Stimulated activated CD4-positive, alpha-beta T cell treated with anti-CD3 and anti-CD28 coated beads, Interleukin-4, amount 100 ng/mL, for 4 hours (primary cell): Measurements from ENCODE around the gene EEFSEC.
A peak's percentile ranks its signal among the peaks of the same experiment; 100 is the strongest.

Experiments used
- DNase-seq, 2 experiments: peaks; one replicate each; pipeline ENCODE4 v3.0.0-alpha.2; 2020

Gene EEFSEC

GRCh38 chr3:128153156-128154041 is at the start of gene EEFSEC:
TSS of gene EEFSEC (plus strand) at chr3:128153481. CDS start at chr3:128153508, 27 bp downstream.
- DNase-seq: peak; percentile 82 to 86

- DNase-seq: no peak
These were observed 45.4 kb upstream of the EEFSEC start for GRCh38 chr3:128107834-128108233.

- no peak for DNase-seq
These were observed 42.1 kb upstream of the EEFSEC start for GRCh38 chr3:128111147-128111546.

GRCh38 chr3:128112357-128112968 is 40.8 kb upstream of the EEFSEC start:
- peak in 1 of 2 experiments; percentile 25 for DNase-seq

- DNase-seq: no peak
These were observed 39.2 kb upstream of the EEFSEC start for GRCh38 chr3:128113817-128114794.

GRCh38 chr3:128122013-128122412 is 31.3 kb upstream of the EEFSEC start:
- DNase-seq: no peak

- peak in 1 of 2 experiments; percentile 5 for DNase-seq
These were observed 30.1 kb upstream of the EEFSEC start for GRCh38 chr3:128123156-128123537.

GRCh38 chr3:128123538-128124368 is 29.5 kb upstream of the EEFSEC start, which contains the start of gene RUVBL1:
TSS of gene RUVBL1 (minus strand) at chr3:128123812. CDS start at chr3:128123724, 88 bp downstream.
- peak; percentile 92 to 96 for DNase-seq

- no peak for DNase-seq
These were observed 26.0 kb upstream of the EEFSEC start for GRCh38 chr3:128127236-128127635.

- no peak for DNase-seq
These were observed 25.0 kb upstream of the EEFSEC start for GRCh38 chr3:128128251-128128650.

GRCh38 chr3:128131897-128132646 is 21.2 kb upstream of the EEFSEC start:
- DNase-seq: no peak

GRCh38 chr3:128133273-128133883 is 19.9 kb upstream of the EEFSEC start:
- DNase-seq: peak; percentile 30 to 40

- DNase-seq: no peak
These were observed 9.8 kb upstream of the EEFSEC start for GRCh38 chr3:128143496-128143895.

GRCh38 chr3:128144512-128145187 is 8.6 kb upstream of the EEFSEC start:
- DNase-seq: no peak

- DNase-seq: no peak
These were observed 8.0 kb upstream of the EEFSEC start for GRCh38 chr3:128145279-128145678.

- DNase-seq: no peak
These were observed 7.1 kb upstream of the EEFSEC start for GRCh38 chr3:128146201-128146600.

GRCh38 chr3:128149650-128150049 is 3.6 kb upstream of the EEFSEC start:
- DNase-seq: no peak

GRCh38 chr3:128151758-128152274 is 1.5 kb upstream of the EEFSEC start:
- DNase-seq: no peak

- no peak for DNase-seq
These were observed 694 bp upstream of the EEFSEC start for GRCh38 chr3:128152419-128153155.
